ENCODE data around the gene REC8. TPM values are rescaled to one million over a fixed set of nuclear protein-coding genes. Genes with fewer than 3 reads are reported as not detected.
A peak's percentile ranks its signal among the peaks of the same experiment; 100 is the strongest.

Gene REC8
- total and polyA plus RNA-seq, 4 donors: 2.3 to 4.7 (median 3.8) TPM

DNA sequence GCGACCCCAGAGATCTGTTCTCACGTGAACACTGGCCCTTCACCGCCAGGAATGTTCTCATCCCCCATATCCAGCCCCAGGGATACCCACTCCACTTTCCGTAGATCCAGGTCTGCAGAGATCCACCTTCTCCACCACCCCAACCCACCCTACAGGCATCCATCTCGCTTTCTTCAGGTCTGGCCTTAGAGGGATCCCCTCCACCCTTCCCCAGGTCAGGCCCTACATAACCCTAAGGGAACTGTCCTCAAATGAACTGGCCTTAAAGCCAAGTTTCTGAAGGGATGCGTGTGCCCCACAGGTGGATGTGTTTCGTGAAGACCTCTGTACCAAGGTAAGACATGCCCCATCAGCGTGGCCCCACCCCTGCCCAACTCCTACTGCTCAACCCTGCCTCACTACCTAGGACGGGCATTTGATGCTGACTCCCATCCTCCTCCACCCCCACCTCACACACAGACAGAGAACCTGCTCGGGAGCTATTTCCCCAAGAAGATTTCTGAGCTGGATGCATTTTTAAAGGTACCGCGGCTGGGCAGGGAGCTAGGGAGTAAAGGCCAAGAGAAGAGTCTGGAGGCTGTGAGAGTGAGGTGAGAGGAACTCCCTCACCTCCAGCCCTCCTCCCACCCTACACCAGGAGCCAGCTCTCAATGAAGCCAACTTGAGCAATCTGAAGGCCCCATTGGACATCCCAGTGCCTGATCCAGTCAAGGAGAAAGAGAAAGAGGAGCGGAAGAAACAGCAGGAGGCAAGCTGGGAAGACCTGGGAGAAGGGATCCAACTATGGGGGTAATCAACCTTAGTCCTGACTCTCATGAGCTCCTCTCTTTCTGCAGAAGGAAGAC, 35.0 kb upstream of the REC8 start:
- no peaks in the 10 kb centered on the region for H3K27me3 ChIP-seq (ENCODE audit: control insufficient read depth in 4 of 4, insufficient read depth in 4 of 4, low read length in 3 of 4)
- peak overlapping the region; percentile 81 to 89 (median 85) for H3K4me3 ChIP-seq (ENCODE audit: low read depth in 1 of 3, low read length in 3 of 3)
- peaks cover 2 to 16% (median 13%) of the 10 kb centered on the region in 4 donors for H3K36me3 ChIP-seq (ENCODE audit: control insufficient read depth in 4 of 4, insufficient read depth in 3 of 4, low read depth in 1 of 4, low read length in 3 of 4)
- peak overlapping the region; percentile 90 to 94 for H3K27ac ChIP-seq (ENCODE audit: low read depth in 1 of 2, low read length in 2 of 2)
- no peaks in the 10 kb centered on the region for H3K9me3 ChIP-seq (ENCODE audit: control insufficient read depth in 4 of 4, low read length in 3 of 4)
- no peak for DNase-seq (ENCODE audit: low spot score)
- H3K9ac ChIP-seq (ENCODE audit: low read depth in 1 of 2, low read length in 2 of 2): peak overlapping the region; percentile 56 to 79
- WGBS: 34% methylated on average over 13 of the region's 13 CpGs
- TF ChIP-seq RXRA (IDR thresholded peaks at IDR 0.05) (peak in 1 of 2 donors; percentile 47), ZBTB33 (IDR thresholded peaks at IDR 0.05) (no peak)
- H3K4me1 ChIP-seq (ENCODE audit: control insufficient read depth in 4 of 4, insufficient read depth in 4 of 4, low read length in 3 of 4): peaks cover 4 to 53% (median 39%) of the 10 kb centered on the region in 4 donors

- Histone ChIP-seq H3K36me3 (ENCODE audit: control insufficient read depth in 4 of 4, insufficient read depth in 3 of 4, low read depth in 1 of 4, low read length in 3 of 4) (peaks cover 2 to 16% (median 13%) of the 10 kb centered on the region in 4 donors), H3K4me1 (ENCODE audit: control insufficient read depth in 4 of 4, insufficient read depth in 4 of 4, low read length in 3 of 4) (peaks cover 4 to 49% (median 36%) of the 10 kb centered on the region in 4 donors), H3K27ac (ENCODE audit: low read depth in 1 of 2, low read length in 2 of 2) (no peak overlapping the region), H3K27me3 (ENCODE audit: control insufficient read depth in 4 of 4, insufficient read depth in 4 of 4, low read length in 3 of 4) (no peaks in the 10 kb centered on the region), H3K4me3 (ENCODE audit: low read depth in 1 of 3, low read length in 3 of 3) (no peak overlapping the region), H3K9ac (ENCODE audit: low read depth in 1 of 2, low read length in 2 of 2) (no peak overlapping the region), H3K9me3 (ENCODE audit: control insufficient read depth in 4 of 4, low read length in 3 of 4) (no peaks in the 10 kb centered on the region)
- WGBS: 93% methylated on average over 8 of the region's 8 CpGs
- no peak for TF ChIP-seq HNF4A (conservative IDR thresholded peaks at IDR 0.05)
- TF ChIP-seq, protein P1, sequence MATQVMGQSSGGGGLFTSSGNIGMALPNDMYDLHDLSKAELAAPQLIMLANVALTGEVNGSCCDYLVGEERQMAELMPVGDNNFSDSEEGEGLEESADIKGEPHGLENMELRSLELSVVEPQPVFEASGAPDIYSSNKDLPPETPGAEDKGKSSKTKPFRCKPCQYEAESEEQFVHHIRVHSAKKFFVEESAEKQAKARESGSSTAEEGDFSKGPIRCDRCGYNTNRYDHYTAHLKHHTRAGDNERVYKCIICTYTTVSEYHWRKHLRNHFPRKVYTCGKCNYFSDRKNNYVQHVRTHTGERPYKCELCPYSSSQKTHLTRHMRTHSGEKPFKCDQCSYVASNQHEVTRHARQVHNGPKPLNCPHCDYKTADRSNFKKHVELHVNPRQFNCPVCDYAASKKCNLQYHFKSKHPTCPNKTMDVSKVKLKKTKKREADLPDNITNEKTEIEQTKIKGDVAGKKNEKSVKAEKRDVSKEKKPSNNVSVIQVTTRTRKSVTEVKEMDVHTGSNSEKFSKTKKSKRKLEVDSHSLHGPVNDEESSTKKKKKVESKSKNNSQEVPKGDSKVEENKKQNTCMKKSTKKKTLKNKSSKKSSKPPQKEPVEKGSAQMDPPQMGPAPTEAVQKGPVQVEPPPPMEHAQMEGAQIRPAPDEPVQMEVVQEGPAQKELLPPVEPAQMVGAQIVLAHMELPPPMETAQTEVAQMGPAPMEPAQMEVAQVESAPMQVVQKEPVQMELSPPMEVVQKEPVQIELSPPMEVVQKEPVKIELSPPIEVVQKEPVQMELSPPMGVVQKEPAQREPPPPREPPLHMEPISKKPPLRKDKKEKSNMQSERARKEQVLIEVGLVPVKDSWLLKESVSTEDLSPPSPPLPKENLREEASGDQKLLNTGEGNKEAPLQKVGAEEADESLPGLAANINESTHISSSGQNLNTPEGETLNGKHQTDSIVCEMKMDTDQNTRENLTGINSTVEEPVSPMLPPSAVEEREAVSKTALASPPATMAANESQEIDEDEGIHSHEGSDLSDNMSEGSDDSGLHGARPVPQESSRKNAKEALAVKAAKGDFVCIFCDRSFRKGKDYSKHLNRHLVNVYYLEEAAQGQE (IDR thresholded peaks at IDR 0.05): no peak
- no peak for TF ChIP-seq HNF4G (IDR thresholded peaks at IDR 0.05)
- TF ChIP-seq YY1 (IDR thresholded peaks at IDR 0.05): no peak
- no peak for TF ChIP-seq EGR1 (IDR thresholded peaks at IDR 0.05; ENCODE audit: low read depth in 2 of 2)
- TF ChIP-seq, protein P2, sequence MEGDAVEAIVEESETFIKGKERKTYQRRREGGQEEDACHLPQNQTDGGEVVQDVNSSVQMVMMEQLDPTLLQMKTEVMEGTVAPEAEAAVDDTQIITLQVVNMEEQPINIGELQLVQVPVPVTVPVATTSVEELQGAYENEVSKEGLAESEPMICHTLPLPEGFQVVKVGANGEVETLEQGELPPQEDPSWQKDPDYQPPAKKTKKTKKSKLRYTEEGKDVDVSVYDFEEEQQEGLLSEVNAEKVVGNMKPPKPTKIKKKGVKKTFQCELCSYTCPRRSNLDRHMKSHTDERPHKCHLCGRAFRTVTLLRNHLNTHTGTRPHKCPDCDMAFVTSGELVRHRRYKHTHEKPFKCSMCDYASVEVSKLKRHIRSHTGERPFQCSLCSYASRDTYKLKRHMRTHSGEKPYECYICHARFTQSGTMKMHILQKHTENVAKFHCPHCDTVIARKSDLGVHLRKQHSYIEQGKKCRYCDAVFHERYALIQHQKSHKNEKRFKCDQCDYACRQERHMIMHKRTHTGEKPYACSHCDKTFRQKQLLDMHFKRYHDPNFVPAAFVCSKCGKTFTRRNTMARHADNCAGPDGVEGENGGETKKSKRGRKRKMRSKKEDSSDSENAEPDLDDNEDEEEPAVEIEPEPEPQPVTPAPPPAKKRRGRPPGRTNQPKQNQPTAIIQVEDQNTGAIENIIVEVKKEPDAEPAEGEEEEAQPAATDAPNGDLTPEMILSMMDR (IDR thresholded peaks at IDR 0.05; ENCODE audit: low read depth, low read length, missing input control): no peak
- TF ChIP-seq ZBTB33 (IDR thresholded peaks at IDR 0.05): no peak
- TF ChIP-seq TAF1 (conservative IDR thresholded peaks at IDR 0.05): no peak
- no peak for TF ChIP-seq RAD21 (IDR thresholded peaks at IDR 0.05)
- TF ChIP-seq GABPA (IDR thresholded peaks at IDR 0.05 in 1 of 2, conservative IDR thresholded peaks at IDR 0.05 in 1 of 2): no peak
- TF ChIP-seq NR2F2 (IDR thresholded peaks at IDR 0.05): no peak
- no peak for TF ChIP-seq ATF3 (IDR thresholded peaks at IDR 0.05)
- TF ChIP-seq FOXA1 (IDR thresholded peaks at IDR 0.05): no peak
- no peak for TF ChIP-seq RXRA (IDR thresholded peaks at IDR 0.05)
- DNase-seq (ENCODE audit: low spot score): no peak
These were observed 34.1 kb upstream of the REC8 start for GRCh38 chr14:24137529-24138395.
